ENCODE measurements around the gene SBF2. TPM values are rescaled to one million over a fixed set of nuclear protein-coding genes. Genes with fewer than 3 reads are reported as not detected.

Gene SBF2
- total and polyA plus RNA-seq, 9 of the 15 experiments (the other 6 are each of a cell fraction or from before 2014, with no cell fraction given) = 0.80 to 9.5 (median 5.0) TPM

DNA sequence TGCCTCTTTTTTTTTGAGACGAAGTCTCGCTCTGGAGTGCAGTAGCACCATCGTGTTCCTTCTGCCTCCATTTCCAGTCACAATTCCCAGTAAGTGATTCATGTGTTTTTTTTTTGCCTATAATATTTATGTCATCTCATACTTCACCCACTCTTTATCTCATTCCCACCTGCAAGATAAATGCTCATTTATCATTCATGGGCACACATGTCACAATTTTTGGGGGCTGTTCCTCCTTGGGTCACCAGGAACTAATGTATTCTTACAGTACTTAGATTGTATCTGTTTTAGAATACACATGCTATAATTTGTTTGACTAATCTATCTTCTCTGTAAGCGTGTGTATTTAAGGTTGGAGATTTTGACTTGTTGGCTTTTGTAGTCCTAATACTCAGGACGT lies 407.4 kb downstream of the SBF2 start (continued):
- TF ChIP-seq, protein P1, sequence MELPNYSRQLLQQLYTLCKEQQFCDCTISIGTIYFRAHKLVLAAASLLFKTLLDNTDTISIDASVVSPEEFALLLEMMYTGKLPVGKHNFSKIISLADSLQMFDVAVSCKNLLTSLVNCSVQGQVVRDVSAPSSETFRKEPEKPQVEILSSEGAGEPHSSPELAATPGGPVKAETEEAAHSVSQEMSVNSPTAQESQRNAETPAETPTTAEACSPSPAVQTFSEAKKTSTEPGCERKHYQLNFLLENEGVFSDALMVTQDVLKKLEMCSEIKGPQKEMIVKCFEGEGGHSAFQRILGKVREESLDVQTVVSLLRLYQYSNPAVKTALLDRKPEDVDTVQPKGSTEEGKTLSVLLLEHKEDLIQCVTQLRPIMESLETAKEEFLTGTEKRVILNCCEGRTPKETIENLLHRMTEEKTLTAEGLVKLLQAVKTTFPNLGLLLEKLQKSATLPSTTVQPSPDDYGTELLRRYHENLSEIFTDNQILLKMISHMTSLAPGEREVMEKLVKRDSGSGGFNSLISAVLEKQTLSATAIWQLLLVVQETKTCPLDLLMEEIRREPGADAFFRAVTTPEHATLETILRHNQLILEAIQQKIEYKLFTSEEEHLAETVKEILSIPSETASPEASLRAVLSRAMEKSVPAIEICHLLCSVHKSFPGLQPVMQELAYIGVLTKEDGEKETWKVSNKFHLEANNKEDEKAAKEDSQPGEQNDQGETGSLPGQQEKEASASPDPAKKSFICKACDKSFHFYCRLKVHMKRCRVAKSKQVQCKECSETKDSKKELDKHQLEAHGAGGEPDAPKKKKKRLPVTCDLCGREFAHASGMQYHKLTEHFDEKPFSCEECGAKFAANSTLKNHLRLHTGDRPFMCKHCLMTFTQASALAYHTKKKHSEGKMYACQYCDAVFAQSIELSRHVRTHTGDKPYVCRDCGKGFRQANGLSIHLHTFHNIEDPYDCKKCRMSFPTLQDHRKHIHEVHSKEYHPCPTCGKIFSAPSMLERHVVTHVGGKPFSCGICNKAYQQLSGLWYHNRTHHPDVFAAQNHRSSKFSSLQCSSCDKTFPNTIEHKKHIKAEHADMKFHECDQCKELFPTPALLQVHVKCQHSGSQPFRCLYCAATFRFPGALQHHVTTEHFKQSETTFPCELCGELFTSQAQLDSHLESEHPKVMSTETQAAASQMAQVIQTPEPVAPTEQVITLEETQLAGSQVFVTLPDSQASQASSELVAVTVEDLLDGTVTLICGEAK (IDR thresholded peaks at IDR 0.05) = no peak
- TF ChIP-seq, protein P1 (CRISPR knock-in tag; IDR thresholded peaks at IDR 0.05) = no peak
- TF ChIP-seq, protein P2, sequence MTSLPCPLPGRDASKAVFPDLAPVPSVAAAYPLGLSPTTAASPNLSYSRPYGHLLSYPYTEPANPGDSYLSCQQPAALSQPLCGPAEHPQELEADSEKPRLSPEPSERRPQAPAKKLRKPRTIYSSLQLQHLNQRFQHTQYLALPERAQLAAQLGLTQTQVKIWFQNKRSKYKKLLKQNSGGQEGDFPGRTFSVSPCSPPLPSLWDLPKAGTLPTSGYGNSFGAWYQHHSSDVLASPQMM (CRISPR knock-in tag; IDR thresholded peaks at IDR 0.05) = no peak
- TF ChIP-seq, protein P3, sequence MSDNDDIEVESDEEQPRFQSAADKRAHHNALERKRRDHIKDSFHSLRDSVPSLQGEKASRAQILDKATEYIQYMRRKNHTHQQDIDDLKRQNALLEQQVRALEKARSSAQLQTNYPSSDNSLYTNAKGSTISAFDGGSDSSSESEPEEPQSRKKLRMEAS (CRISPR knock-in tag; IDR thresholded peaks at IDR 0.05) = no peak
- TF ChIP-seq, protein P4, sequence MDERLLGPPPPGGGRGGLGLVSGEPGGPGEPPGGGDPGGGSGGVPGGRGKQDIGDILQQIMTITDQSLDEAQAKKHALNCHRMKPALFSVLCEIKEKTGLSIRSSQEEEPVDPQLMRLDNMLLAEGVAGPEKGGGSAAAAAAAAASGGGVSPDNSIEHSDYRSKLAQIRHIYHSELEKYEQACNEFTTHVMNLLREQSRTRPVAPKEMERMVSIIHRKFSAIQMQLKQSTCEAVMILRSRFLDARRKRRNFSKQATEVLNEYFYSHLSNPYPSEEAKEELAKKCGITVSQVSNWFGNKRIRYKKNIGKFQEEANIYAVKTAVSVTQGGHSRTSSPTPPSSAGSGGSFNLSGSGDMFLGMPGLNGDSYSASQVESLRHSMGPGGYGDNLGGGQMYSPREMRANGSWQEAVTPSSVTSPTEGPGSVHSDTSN (CRISPR knock-in tag; IDR thresholded peaks at IDR 0.05; ENCODE audit: low read depth) = no peak
- TF ChIP-seq, protein P4 (tag; conservative IDR thresholded peaks at IDR 0.05; ENCODE audit: low read depth) = peak; percentile 52; the same call in 1 of the 2 replicates
